H1 (cell line): ENCODE results near the gene RSAD1. TPM values are rescaled to one million over a fixed set of nuclear protein-coding genes. Genes with fewer than 3 reads are reported as not detected.

ENCODE experiments used
- CTCF ChIA-PET: fragments of 300-600 bp; sonication (Branson Sonifier 250); formaldehyde crosslinking; loops from one replicate; lab custom pipeline; 2021; ENCODE audit not compliant: partially characterized antibody; lab: Charles Lee
- POLR2A ChIA-PET: fragments of 300-600 bp; sonication (Branson Sonifier 250); formaldehyde crosslinking; loops from one replicate; lab custom pipeline; 2021; ENCODE audit warnings: inconsistent platforms; ENCODE audit not compliant: partially characterized antibody; lab: Charles Lee
- DNase-seq, 2 experiments: peaks; one replicate each; pipeline versions ENCODE4 v3.0.0 to v3.0.0-alpha.2; 2010 to 2022; ENCODE audit warnings: low spot score in 2 of 2, low read depth in 1 of 2, mixed read lengths in 1 of 2
- FAIRE-seq: peaks from 2 replicates; lab custom pipeline; 2011; peaks lifted over from hg19 to GRCh38; lab: Jason Lieb, UNC
- H2AFZ ChIP-seq: 2 replicates; pipeline ENCODE4 v1.8.1; 2012; ENCODE audit warnings: low read length, inconsistent platforms
- H2AK5ac ChIP-seq: 2 replicates; pipeline ENCODE4 v1.6.1; 2013; ENCODE audit warnings: low read depth, low read length
- H2BK120ac ChIP-seq: replicated peaks from 2 replicates; pipeline ENCODE3; 2013; ENCODE audit warnings: low read depth, low read length, inconsistent platforms
- H2BK12ac ChIP-seq: 2 replicates; pipeline ENCODE4 v1.6.1; 2013; ENCODE audit warnings: low read depth, low read length
- H2BK15ac ChIP-seq: 2 replicates; pipeline ENCODE4 v1.6.1; 2013; ENCODE audit warnings: low read length
- H2BK20ac ChIP-seq: 2 replicates; pipeline ENCODE4 v1.6.1; 2013; ENCODE audit warnings: low read length
- H2BK5ac ChIP-seq: 2 replicates; pipeline ENCODE4 v1.6.1; 2013; ENCODE audit warnings: low read depth, low read length
- H3K14ac ChIP-seq: 2 replicates; pipeline ENCODE4 v1.6.1; 2013; ENCODE audit warnings: inconsistent platforms; ENCODE audit not compliant: insufficient read length
- H3K18ac ChIP-seq: 2 replicates; pipeline ENCODE4 v1.6.1; 2013; ENCODE audit warnings: low read length; ENCODE audit errors: extremely low read depth
- H3K23ac ChIP-seq: 2 replicates; pipeline ENCODE4 v1.6.1; 2013; ENCODE audit warnings: inconsistent platforms; ENCODE audit not compliant: insufficient read length
- H3K23me2 ChIP-seq: 2 replicates; pipeline ENCODE4 v1.6.1; 2013; ENCODE audit warnings: low read depth, low read length
- H3K27ac ChIP-seq: 2 replicates; pipeline ENCODE4 v1.6.1; 2011; ENCODE audit warnings: low read depth, low read length, inconsistent platforms
- H3K27me3 ChIP-seq, 4 experiments: replicated peaks in 1 of 4; 1 replicate in 1 of 4; 2 replicates in 3 of 4; pipeline versions ENCODE4 v1.6.1 to v1.8.1; 2011 to 2013; ENCODE audit warnings: low read length in 3 of 4, mild to moderate bottlenecking in 3 of 4, inconsistent platforms in 2 of 4, mixed read lengths in 2 of 4, moderate library complexity in 1 of 4; ENCODE audit not compliant: control insufficient read depth in 3 of 4, insufficient read depth in 3 of 4; ENCODE audit errors: extremely low read depth in 1 of 4
- H3K36me3 ChIP-seq, 4 experiments: 2 replicates each; pipeline versions ENCODE4 v1.6.1 to v1.8.1; 2011 to 2013; ENCODE audit warnings: mild to moderate bottlenecking in 4 of 4, low read length in 3 of 4, moderate library complexity in 2 of 4, control low read depth in 1 of 4, inconsistent platforms in 1 of 4; ENCODE audit not compliant: insufficient read depth in 4 of 4, control insufficient read depth in 2 of 4
- H3K4ac ChIP-seq: replicated peaks from 2 replicates; pipeline ENCODE3; 2013; ENCODE audit warnings: low read length, low read depth, mixed read lengths, inconsistent platforms; ENCODE audit not compliant: insufficient read length
- H3K4me1 ChIP-seq, 4 experiments: replicated peaks in 1 of 4; 1 replicate in 1 of 4; 2 replicates in 3 of 4; pipeline versions ENCODE4 v1.6.1 to v1.8.1; 2011 to 2013; ENCODE audit warnings: low read length in 3 of 4, inconsistent platforms in 2 of 4, mixed read lengths in 1 of 4; ENCODE audit not compliant: insufficient read depth in 4 of 4, control insufficient read depth in 3 of 4
- H3K4me2 ChIP-seq, 2 experiments: 2 replicates each; pipeline versions ENCODE4 v1.6.1 to v1.8.1; 2011 to 2013; ENCODE audit warnings: low read depth in 2 of 2, low read length in 2 of 2, control low read depth in 1 of 2, inconsistent platforms in 1 of 2, mild to moderate bottlenecking in 1 of 2; ENCODE audit not compliant: insufficient read depth in 1 of 2
- H3K4me3 ChIP-seq, 4 experiments: fragments of 200-600, 300-600 bp in 1 of 4; sonication (generic), shearing (Covaris generic), sonication (Bioruptor Twin) in 1 of 4; 2 replicates each; pipeline versions ENCODE4 v1.5.1 to v1.8.1; 2011 to 2016; ENCODE audit warnings: low read length in 4 of 4, low read depth in 3 of 4, control low read depth in 2 of 4, inconsistent platforms in 2 of 4, mild to moderate bottlenecking in 2 of 4, mixed read lengths in 1 of 4, moderate library complexity in 1 of 4; ENCODE audit not compliant: insufficient read depth in 2 of 4; ENCODE audit errors: extremely low read depth in 1 of 4
- H3K56ac ChIP-seq: replicated peaks from 2 replicates; pipeline ENCODE3; 2013; ENCODE audit warnings: low read depth, mild to moderate bottlenecking, mixed read lengths, low read length, inconsistent platforms; ENCODE audit not compliant: insufficient read length
- H3K79me1 ChIP-seq: 2 replicates; pipeline ENCODE4 v1.6.1; 2013; ENCODE audit warnings: low read depth, low read length, control low read depth
- H3K79me2 ChIP-seq, 2 experiments: 2 replicates each; pipeline versions ENCODE4 v1.6.1 to v1.8.1; 2012 to 2013; ENCODE audit warnings: low read length in 2 of 2, mild to moderate bottlenecking in 2 of 2, inconsistent platforms in 1 of 2; ENCODE audit not compliant: insufficient read depth in 2 of 2, control insufficient read depth in 1 of 2
- H3K9ac ChIP-seq, 4 experiments: replicated peaks in 1 of 4; 1 replicate in 1 of 4; 2 replicates in 3 of 4; pipeline versions ENCODE4 v1.6.1 to v1.8.1; 2011 to 2013; ENCODE audit warnings: low read depth in 3 of 4, low read length in 3 of 4, control low read depth in 2 of 4, mild to moderate bottlenecking in 2 of 4, moderate library complexity in 2 of 4, inconsistent platforms in 1 of 4; ENCODE audit errors: extremely low read depth in 1 of 4
- H3K9me3 ChIP-seq, 2 experiments: 2 replicates each; pipeline versions ENCODE4 v1.6.1 to v1.8.1; 2012 to 2013; ENCODE audit warnings: mild to moderate bottlenecking in 2 of 2, moderate library complexity in 2 of 2, control low read depth in 1 of 2, inconsistent platforms in 1 of 2, low read depth in 1 of 2, low read length in 1 of 2, mixed read lengths in 1 of 2; ENCODE audit not compliant: insufficient read depth in 2 of 2
- H4K20me1 ChIP-seq, 2 experiments: replicated peaks in 1 of 2; 2 replicates each; pipeline versions ENCODE3 to v1.8.1; 2011 to 2013; ENCODE audit warnings: inconsistent platforms in 2 of 2, low read length in 2 of 2, mild to moderate bottlenecking in 1 of 2; ENCODE audit not compliant: insufficient read depth in 2 of 2, control insufficient read depth in 1 of 2
- H4K5ac ChIP-seq: 2 replicates; pipeline ENCODE4 v1.6.1; 2013; ENCODE audit warnings: low read length, low read depth, mixed read lengths, inconsistent platforms; ENCODE audit not compliant: insufficient read length
- H4K8ac ChIP-seq: 2 replicates; pipeline ENCODE4 v1.8.0; 2013; ENCODE audit warnings: mild to moderate bottlenecking, moderate library complexity, low read length, inconsistent platforms; ENCODE audit not compliant: insufficient read depth; ENCODE audit errors: extremely low read depth
- H4K91ac ChIP-seq: replicated peaks from 2 replicates; pipeline ENCODE3; 2013; ENCODE audit warnings: low read length, mixed read lengths, inconsistent platforms; ENCODE audit not compliant: insufficient read length
- CTBP2 ChIP-seq: IDR thresholded peaks from 2 replicates; pipeline ENCODE4 v1.7.0; 2011; ENCODE audit warnings: borderline replicate concordance, mild to moderate bottlenecking, moderate library complexity, mixed read lengths, low read length; ENCODE audit not compliant: insufficient read depth, insufficient read length
- MAFK ChIP-seq: IDR thresholded peaks from 2 replicates; pipeline ENCODE4 v1.6.1; 2012; ENCODE audit warnings: low read depth, mild to moderate bottlenecking, improper control_type of control experiment, low read length
- RBBP5 ChIP-seq: IDR thresholded peaks from 2 replicates; pipeline ENCODE4 v1.7.1; 2012; ENCODE audit warnings: low read depth, mild to moderate bottlenecking, inconsistent platforms, low read length, moderate library complexity, borderline replicate concordance
- SAP30 ChIP-seq: fragments of 300-600 bp; sonication (generic); IDR thresholded peaks from 2 replicates; pipeline ENCODE4 v1.7.1; 2012; ENCODE audit warnings: low read length, moderate library complexity, mild to moderate bottlenecking, inconsistent platforms; ENCODE audit not compliant: insufficient read depth, insufficient replicate concordance
- SIRT6 ChIP-seq: IDR thresholded peaks from one replicate; pipeline ENCODE4 v1.7.1; 2012; ENCODE audit warnings: low read length, inconsistent platforms
- WGBS, 2 experiments: shearing (Covaris generic) in 1 of 2; methylation state at CpG; one replicate each; pipeline versions ENCODE4 v1.1.6 to v1.1.7; 2013 to 2015; ENCODE audit warnings: low lambda C conversion rate in 2 of 2, mixed read lengths in 2 of 2, inconsistent platforms in 1 of 2, low coverage in 1 of 2, missing lambda C conversion rate in 1 of 2; ENCODE audit not compliant: insufficient replicate concordance in 2 of 2, insufficient coverage in 1 of 2, insufficient read length in 1 of 2; ENCODE audit errors: extremely low coverage in 1 of 2, missing lambda C conversion rate in 1 of 2; 5-methylcytosine and 5-hydroxymethylcytosine counted together
- polyA plus RNA-seq, 7 experiments: library from polyadenylated mRNA; depleted of rRNA in 3 of 7; stranded (reverse) in 5 of 7; unstranded in 2 of 7; fragments of >200 nt in 5 of 7; fragments of 200-250 nt in 2 of 7; gene quantifications; 1 replicate in 5 of 7; 2 replicates in 1 of 7; 4 replicates in 1 of 7; pipeline versions ENCODE4 v1.2.1 to v1.2.3, GENCODE V29; 2011 to 2013; ENCODE audit warnings: missing spikeins in 2 of 7, mixed read lengths in 2 of 7
- total RNA-seq: library from RNA; stranded (reverse); fragmentation: NEBNext Ultra II Directional; extraction: Animal tissue kit (Norgen Biotek cat#: 25700); gene quantifications from 2 replicates; pipeline ENCODE4 v1.2.1, GENCODE V29; 2021

Gene RSAD1
- total and polyA plus RNA-seq, 2 of the 8 experiments (the other 6 are each of a cell fraction or from before 2014, with no cell fraction given) = 17.9 to 33.5 TPM

GRCh38 chr17:50448643-50449042 lies 30.0 kb upstream of the RSAD1 start:
- no peak overlapping the region for H3K9ac ChIP-seq
- H4K8ac ChIP-seq = no peak overlapping the region
- H2BK15ac ChIP-seq = no peak overlapping the region
- no peak overlapping the region for H3K14ac ChIP-seq
- TF ChIP-seq MAFK (no peak), CTBP2 (no peak), SAP30 (no peak), RBBP5 (no peak), SIRT6 (no peak)
- H3K56ac ChIP-seq = no peak overlapping the region
- H2BK5ac ChIP-seq = no peak overlapping the region
- H2AK5ac ChIP-seq = no peak overlapping the region
- no peak overlapping the region for H3K4ac ChIP-seq
- H4K5ac ChIP-seq = no peak overlapping the region
- H3K27me3 ChIP-seq = no peaks in the 10 kb centered on the region
- FAIRE-seq (no peak), DNase-seq (no peak)
- peaks cover 0 to 1% of the 10 kb centered on the region in 2 experiments for H4K20me1 ChIP-seq
- no peak overlapping the region for H2BK20ac ChIP-seq
- no peak overlapping the region for H2BK120ac ChIP-seq
- ChIA-PET CTCF (no interaction called here), POLR2A (no interaction called here)
- H3K18ac ChIP-seq = no peak overlapping the region
- no peak overlapping the region for H3K4me3 ChIP-seq
- no peaks in the 10 kb centered on the region; the same call in 1 of the 2 replicates for H3K23me2 ChIP-seq
- no peaks in the 10 kb centered on the region for H3K9me3 ChIP-seq
- no peak overlapping the region for H2BK12ac ChIP-seq
- no peak overlapping the region for H2AFZ ChIP-seq
- 77% methylated on average over 2 of the region's 2 CpGs; no CpG with 5 or more reads in 1 of the 2 experiments for WGBS, 2 experiments
- no peaks in the 10 kb centered on the region for H3K36me3 ChIP-seq
- no peaks in the 10 kb centered on the region; the same call in 1 of the 2 replicates for H3K79me1 ChIP-seq
- H3K79me2 ChIP-seq = no peaks in the 10 kb centered on the region
- H3K27ac ChIP-seq = no peak overlapping the region
- H3K4me1 ChIP-seq = no peaks in the 10 kb centered on the region
- no peak overlapping the region for H3K4me2 ChIP-seq
- H4K91ac ChIP-seq = no peak overlapping the region
- H3K23ac ChIP-seq = no peak overlapping the region
